SU-DHL-6 (cell line): Measurements from ENCODE around the gene PPT1.

ENCODE experiments used
- EZH2phosphoT487 ChIP-seq: fragments of 200-600 bp; sonication (generic), shearing (Covaris generic); conservative IDR thresholded peaks from 2 replicates; pipeline ENCODE4 v1.6.1; 2018; ENCODE audit warnings: mild to moderate bottlenecking, antibody characterized with exemption, low read length, moderate library complexity, mixed read lengths
- TF ChIP-seq, protein P1 (sequence below): fragments of 200-600 bp; sonication (generic); IDR thresholded peaks from one replicate; pipeline ENCODE4 v1.5.1; 2017; ENCODE audit warnings: antibody characterized with exemption, mild to moderate bottlenecking, low read length, moderate library complexity; ENCODE audit not compliant: insufficient read depth, poor library complexity, severe bottlenecking

DNA sequence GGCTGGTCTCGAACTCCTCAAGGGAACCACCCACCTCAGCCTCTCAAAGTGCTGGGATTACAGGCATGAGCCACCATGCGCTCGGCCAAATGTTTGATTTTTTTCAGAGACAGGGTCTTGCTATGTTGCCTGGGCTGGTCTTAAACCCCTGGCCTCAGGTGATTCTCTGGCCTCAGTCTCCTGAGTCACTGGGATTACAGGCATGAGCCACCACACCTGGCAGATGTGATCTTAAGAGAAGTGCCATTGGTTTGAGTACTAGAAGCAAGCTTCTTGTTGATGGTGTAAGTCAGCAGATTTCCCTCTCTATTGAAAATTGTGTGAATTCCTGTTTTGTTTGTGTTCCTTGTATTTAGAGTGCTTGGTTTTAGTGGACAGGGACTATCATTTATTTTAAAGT lies 51.3 kb downstream of the PPT1 start:
- TF ChIP-seq, protein P1, sequence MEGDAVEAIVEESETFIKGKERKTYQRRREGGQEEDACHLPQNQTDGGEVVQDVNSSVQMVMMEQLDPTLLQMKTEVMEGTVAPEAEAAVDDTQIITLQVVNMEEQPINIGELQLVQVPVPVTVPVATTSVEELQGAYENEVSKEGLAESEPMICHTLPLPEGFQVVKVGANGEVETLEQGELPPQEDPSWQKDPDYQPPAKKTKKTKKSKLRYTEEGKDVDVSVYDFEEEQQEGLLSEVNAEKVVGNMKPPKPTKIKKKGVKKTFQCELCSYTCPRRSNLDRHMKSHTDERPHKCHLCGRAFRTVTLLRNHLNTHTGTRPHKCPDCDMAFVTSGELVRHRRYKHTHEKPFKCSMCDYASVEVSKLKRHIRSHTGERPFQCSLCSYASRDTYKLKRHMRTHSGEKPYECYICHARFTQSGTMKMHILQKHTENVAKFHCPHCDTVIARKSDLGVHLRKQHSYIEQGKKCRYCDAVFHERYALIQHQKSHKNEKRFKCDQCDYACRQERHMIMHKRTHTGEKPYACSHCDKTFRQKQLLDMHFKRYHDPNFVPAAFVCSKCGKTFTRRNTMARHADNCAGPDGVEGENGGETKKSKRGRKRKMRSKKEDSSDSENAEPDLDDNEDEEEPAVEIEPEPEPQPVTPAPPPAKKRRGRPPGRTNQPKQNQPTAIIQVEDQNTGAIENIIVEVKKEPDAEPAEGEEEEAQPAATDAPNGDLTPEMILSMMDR = no peak
- TF ChIP-seq EZH2phosphoT487 = no peak
